ENCODE measurements around the gene TMEM235.
A peak's percentile ranks its signal among the peaks of the same experiment; 100 is the strongest.

The TMEM235 gene

DNA sequence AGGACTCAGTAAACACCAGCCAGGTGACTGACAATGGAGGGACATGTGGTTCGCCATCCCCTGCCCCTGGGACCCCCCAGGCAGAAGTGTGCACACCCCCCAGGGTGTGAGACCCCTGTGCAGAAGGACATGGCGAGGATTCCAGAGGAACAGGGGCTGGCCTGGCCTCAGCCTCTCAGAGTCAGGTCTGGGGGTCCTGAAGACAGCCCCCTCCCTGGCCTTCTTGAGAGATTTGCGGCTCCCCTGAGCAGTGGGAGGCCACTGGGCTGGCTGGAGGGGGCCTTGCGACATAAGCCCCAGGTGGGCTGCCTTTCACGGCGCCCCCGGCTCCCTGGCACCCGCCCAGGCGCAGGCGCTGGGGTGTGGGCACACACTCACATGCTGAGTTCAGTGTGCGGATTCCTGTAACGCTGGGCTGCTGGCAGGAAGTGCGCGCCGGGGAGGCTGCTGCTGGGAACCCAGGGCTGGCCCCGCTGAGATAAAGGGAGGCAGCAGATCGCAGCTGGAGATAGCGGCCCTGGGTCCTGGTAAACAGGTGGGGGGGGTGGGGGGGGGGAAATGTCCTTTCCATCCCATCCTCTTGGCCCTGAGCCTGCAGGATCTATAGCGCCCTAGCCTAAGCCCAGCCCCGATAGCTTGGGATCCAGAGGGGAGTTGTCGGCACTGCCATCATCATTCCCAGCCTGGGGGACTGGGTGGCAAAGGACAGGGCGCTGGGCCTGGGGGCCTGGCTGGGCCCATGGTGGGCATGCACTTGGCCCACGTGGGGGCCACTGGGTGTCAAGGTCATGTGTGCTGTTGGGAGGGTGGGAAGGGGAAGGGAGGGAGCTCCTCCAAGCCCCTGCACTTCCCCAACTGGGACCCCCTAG, 27.1 kb downstream of the TMEM235 start:
- TF ChIP-seq, protein P1, sequence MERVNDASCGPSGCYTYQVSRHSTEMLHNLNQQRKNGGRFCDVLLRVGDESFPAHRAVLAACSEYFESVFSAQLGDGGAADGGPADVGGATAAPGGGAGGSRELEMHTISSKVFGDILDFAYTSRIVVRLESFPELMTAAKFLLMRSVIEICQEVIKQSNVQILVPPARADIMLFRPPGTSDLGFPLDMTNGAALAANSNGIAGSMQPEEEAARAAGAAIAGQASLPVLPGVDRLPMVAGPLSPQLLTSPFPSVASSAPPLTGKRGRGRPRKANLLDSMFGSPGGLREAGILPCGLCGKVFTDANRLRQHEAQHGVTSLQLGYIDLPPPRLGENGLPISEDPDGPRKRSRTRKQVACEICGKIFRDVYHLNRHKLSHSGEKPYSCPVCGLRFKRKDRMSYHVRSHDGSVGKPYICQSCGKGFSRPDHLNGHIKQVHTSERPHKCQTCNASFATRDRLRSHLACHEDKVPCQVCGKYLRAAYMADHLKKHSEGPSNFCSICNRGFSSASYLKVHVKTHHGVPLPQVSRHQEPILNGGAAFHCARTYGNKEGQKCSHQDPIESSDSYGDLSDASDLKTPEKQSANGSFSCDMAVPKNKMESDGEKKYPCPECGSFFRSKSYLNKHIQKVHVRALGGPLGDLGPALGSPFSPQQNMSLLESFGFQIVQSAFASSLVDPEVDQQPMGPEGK (tag by site-specific recombination; IDR thresholded peaks at IDR 0.05), result peak; percentile 39
- no peak for TF ChIP-seq ZNF707 (tag by site-specific recombination; IDR thresholded peaks at IDR 0.05)
- peak; percentile 55 for TF ChIP-seq GLIS2 (tag by site-specific recombination; IDR thresholded peaks at IDR 0.05)
- TF ChIP-seq SCRT2 (tag by site-specific recombination; IDR thresholded peaks at IDR 0.05), result peak; percentile 67
- TF ChIP-seq ZIC2 (tag by site-specific recombination; IDR thresholded peaks at IDR 0.05), result peak; percentile 99
- peak; percentile 81 for TF ChIP-seq GLIS1 (tag by site-specific recombination; IDR thresholded peaks at IDR 0.05)
- TF ChIP-seq MEIS1 (CRISPR knock-in tag; IDR thresholded peaks at IDR 0.05; ENCODE audit: borderline replicate concordance), result no peak
- no peak for TF ChIP-seq ZNF626 (tag by site-specific recombination; IDR thresholded peaks at IDR 0.05)
- TF ChIP-seq, protein P2, sequence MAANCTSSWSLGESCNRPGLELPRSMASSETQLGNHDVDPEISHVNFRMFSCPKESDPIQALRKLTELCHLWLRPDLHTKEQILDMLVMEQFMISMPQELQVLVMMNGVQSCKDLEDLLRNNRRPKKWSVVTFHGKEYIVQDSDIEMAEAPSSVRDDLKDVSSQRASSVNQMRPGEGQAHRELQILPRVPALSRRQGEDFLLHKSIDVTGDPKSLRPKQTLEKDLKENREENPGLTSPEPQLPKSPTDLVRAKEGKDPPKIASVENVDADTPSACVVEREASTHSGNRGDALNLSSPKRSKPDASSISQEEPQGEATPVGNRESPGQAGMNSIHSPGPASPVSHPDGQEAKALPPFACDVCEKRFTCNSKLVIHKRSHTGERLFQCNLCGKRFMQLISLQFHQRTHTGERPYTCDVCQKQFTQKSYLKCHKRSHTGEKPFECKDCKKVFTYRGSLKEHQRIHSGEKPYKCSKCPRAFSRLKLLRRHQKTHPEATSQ (tag by site-specific recombination; IDR thresholded peaks at IDR 0.05), result no peak
- TF ChIP-seq ZNF138 (tag by site-specific recombination; IDR thresholded peaks at IDR 0.05; ENCODE audit: borderline replicate concordance), result no peak
- TF ChIP-seq ZNF114 (tag by site-specific recombination; IDR thresholded peaks at IDR 0.05), result no peak
- TF ChIP-seq EGR2 (tag by site-specific recombination; IDR thresholded peaks at IDR 0.05; ENCODE audit: low read depth), result peak; percentile 70
- TF ChIP-seq, protein P3, sequence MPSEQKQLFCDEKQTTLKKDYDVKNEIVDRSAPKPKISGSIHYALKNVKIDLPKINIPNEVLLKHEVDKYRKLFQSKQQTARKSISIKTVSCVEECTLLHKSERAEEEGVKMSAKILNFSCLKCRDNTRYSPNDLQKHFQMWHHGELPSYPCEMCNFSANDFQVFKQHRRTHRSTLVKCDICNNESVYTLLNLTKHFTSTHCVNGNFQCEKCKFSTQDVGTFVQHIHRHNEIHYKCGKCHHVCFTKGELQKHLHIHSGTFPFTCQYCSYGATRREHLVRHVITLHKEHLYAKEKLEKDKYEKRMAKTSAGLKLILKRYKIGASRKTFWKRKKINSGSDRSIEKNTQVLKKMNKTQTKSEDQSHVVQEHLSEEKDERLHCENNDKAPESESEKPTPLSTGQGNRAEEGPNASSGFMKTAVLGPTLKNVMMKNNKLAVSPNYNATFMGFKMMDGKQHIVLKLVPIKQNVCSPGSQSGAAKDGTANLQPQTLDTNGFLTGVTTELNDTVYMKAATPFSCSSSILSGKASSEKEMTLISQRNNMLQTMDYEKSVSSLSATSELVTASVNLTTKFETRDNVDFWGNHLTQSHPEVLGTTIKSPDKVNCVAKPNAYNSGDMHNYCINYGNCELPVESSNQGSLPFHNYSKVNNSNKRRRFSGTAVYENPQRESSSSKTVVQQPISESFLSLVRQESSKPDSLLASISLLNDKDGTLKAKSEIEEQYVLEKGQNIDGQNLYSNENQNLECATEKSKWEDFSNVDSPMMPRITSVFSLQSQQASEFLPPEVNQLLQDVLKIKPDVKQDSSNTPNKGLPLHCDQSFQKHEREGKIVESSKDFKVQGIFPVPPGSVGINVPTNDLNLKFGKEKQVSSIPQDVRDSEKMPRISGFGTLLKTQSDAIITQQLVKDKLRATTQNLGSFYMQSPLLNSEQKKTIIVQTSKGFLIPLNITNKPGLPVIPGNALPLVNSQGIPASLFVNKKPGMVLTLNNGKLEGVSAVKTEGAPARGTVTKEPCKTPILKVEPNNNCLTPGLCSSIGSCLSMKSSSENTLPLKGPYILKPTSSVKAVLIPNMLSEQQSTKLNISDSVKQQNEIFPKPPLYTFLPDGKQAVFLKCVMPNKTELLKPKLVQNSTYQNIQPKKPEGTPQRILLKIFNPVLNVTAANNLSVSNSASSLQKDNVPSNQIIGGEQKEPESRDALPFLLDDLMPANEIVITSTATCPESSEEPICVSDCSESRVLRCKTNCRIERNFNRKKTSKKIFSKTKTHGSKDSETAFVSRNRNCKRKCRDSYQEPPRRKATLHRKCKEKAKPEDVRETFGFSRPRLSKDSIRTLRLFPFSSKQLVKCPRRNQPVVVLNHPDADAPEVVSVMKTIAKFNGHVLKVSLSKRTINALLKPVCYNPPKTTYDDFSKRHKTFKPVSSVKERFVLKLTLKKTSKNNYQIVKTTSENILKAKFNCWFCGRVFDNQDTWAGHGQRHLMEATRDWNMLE (tag by site-specific recombination; conservative IDR thresholded peaks at IDR 0.05; ENCODE audit: low read depth), result no peak
- TF ChIP-seq ZNF175 (tag by site-specific recombination; IDR thresholded peaks at IDR 0.05), result no peak
- no peak for TF ChIP-seq ZXDB (tag by site-specific recombination; IDR thresholded peaks at IDR 0.05)
- TF ChIP-seq ZNF341 (tag by site-specific recombination; IDR thresholded peaks at IDR 0.05; ENCODE audit: low read depth), result peak; percentile 61; the same call in 1 of the 2 replicates
- peak; percentile 59 for TF ChIP-seq ZNF423 (tag by site-specific recombination; IDR thresholded peaks at IDR 0.05)
- TF ChIP-seq, protein P4, sequence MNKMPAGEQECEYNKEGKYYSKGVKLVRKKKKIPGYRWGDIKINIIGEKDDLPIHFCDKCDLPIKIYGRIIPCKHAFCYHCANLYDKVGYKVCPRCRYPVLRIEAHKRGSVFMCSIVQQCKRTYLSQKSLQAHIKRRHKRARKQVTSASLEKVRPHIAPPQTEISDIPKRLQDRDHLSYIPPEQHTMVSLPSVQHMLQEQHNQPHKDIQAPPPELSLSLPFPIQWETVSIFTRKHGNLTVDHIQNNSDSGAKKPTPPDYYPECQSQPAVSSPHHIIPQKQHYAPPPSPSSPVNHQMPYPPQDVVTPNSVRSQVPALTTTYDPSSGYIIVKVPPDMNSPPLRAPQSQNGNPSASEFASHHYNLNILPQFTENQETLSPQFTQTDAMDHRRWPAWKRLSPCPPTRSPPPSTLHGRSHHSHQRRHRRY (tag by site-specific recombination; IDR thresholded peaks at IDR 0.05), result no peak
- peak; percentile 61 for TF ChIP-seq ZFHX2 (tag by site-specific recombination; conservative IDR thresholded peaks at IDR 0.05)
- TF ChIP-seq ZNF174 (tag by site-specific recombination; IDR thresholded peaks at IDR 0.05), result no peak
- H3K4me1 ChIP-seq (ENCODE audit: control insufficient read depth, insufficient read depth, low read length), result 0 out of 2 replicates have a peak, but pooled peaks cover 3% of the 10 kb centered on the region
- no peaks in the 10 kb centered on the region for H3K36me3 ChIP-seq (ENCODE audit: control insufficient read depth in 2 of 2, insufficient read depth in 1 of 2, low read length in 2 of 2)
- H3K4me3 ChIP-seq (ENCODE audit: low read depth, low read length), result no peak overlapping the region
- POLR2A ChIA-PET, result interaction anchor here (0.6 kb wide), 1 partner anchor 130 kb away, joined by 3 read pairs; no protein-coding TSS in a partner anchor
- CTCF ChIA-PET, result no interaction called here
- no peaks in the 10 kb centered on the region for H3K9me3 ChIP-seq (ENCODE audit: control insufficient read depth, insufficient read depth, low read depth, low read length)
- no peak overlapping the region for H3K27ac ChIP-seq (ENCODE audit: extremely low read depth, low read depth, low read length)

Data from HEK293 (cell line).